Endothelial cell of umbilical vein (primary cell): Measurements from ENCODE around the gene KLF13. TPM values are rescaled to one million over a fixed set of nuclear protein-coding genes. Genes with fewer than 3 reads are reported as not detected.

Experiments used
- BruUV-seq: library from RNA; stranded (reverse); fragments of 400-500 nt; replicated peaks from 2 replicates; lab custom pipeline; 2021; lab: Mats Ljungman, UMichigan
- CTCF ChIA-PET: fragments of 300-600, 350-600 bp; sonication (Branson Sonifier 250); formaldehyde crosslinking; loops from one replicate; lab custom pipeline; 2021; ENCODE audit warnings: antibody characterized with exemption, inconsistent platforms; lab: Charles Lee
- POLR2A ChIA-PET: fragments of 300-600, 350-600 bp; sonication (Branson Sonifier 250); formaldehyde crosslinking; loops from one replicate; lab custom pipeline; 2021; ENCODE audit warnings: antibody characterized with exemption, inconsistent platforms; lab: Charles Lee
- DNase-seq: peaks from one replicate; pipeline ENCODE4 v3.0.0-alpha.2; 2011; ENCODE audit warnings: low read depth, low spot score
- FAIRE-seq: peaks from 2 replicates; lab custom pipeline; 2011; peaks lifted over from hg19 to GRCh38; lab: Jason Lieb, UNC
- H2AFZ ChIP-seq: 2 replicates; pipeline ENCODE4 v1.6.0; 2012; ENCODE audit warnings: low read depth, low read length, control low read depth, inconsistent platforms
- H3K27ac ChIP-seq: 2 replicates; pipeline ENCODE4 v1.5.1; 2011; ENCODE audit warnings: low read depth, mild to moderate bottlenecking, control low read depth, low read length, moderate library complexity; ENCODE audit not compliant: insufficient read depth
- H3K27me3 ChIP-seq, 2 experiments: 2 replicates each; pipeline versions ENCODE4 v1.6.0 to v1.6.1; 2011; ENCODE audit warnings: low read length in 2 of 2, mixed read lengths in 1 of 2; ENCODE audit not compliant: control insufficient read depth in 2 of 2, insufficient read depth in 2 of 2
- H3K36me3 ChIP-seq, 2 experiments: 2 replicates in 1 of 2; 3 replicates in 1 of 2; pipeline ENCODE4 v1.5.1; 2011; ENCODE audit warnings: low read length in 2 of 2, mild to moderate bottlenecking in 1 of 2, moderate library complexity in 1 of 2; ENCODE audit not compliant: control insufficient read depth in 2 of 2, insufficient read depth in 2 of 2; ENCODE audit errors: extremely low read depth in 1 of 2
- H3K4me1 ChIP-seq: 3 replicates; pipeline ENCODE4 v1.5.1; 2011; ENCODE audit warnings: mild to moderate bottlenecking, low read length; ENCODE audit not compliant: control insufficient read depth, insufficient read depth; ENCODE audit errors: extremely low read depth
- H3K4me2 ChIP-seq: 2 replicates; pipeline ENCODE4 v1.6.1; 2011; ENCODE audit warnings: low read length, control low read depth, mixed read lengths; ENCODE audit not compliant: insufficient read depth
- H3K4me3 ChIP-seq, 3 experiments: fragments of 200-600 bp in 1 of 3; sonication (generic), shearing (Covaris generic) in 1 of 3; replicated peaks in 1 of 3; 2 replicates each; pipeline ENCODE4 v1.5.1; 2011 to 2016; ENCODE audit warnings: control low read depth in 3 of 3, low read length in 3 of 3, mild to moderate bottlenecking in 2 of 3, inconsistent platforms in 1 of 3, low read depth in 1 of 3, moderate library complexity in 1 of 3; ENCODE audit not compliant: insufficient read depth in 1 of 3
- H3K79me2 ChIP-seq: 2 replicates; pipeline ENCODE4 v1.6.0; 2012; ENCODE audit warnings: low read length, inconsistent platforms; ENCODE audit not compliant: control insufficient read depth, insufficient read depth
- H3K9ac ChIP-seq: replicated peaks from 2 replicates; pipeline ENCODE3; 2011; ENCODE audit warnings: low read length, control low read depth; ENCODE audit not compliant: insufficient read depth; ENCODE audit errors: extremely low read depth
- H3K9me1 ChIP-seq: replicated peaks from 3 replicates; pipeline ENCODE4 v1.6.0; 2011; ENCODE audit warnings: mild to moderate bottlenecking, low read length; ENCODE audit not compliant: control insufficient read depth, insufficient read depth; ENCODE audit errors: extremely low read depth
- H3K9me3 ChIP-seq: replicated peaks from 2 replicates; pipeline ENCODE4 v1.5.1; 2012; ENCODE audit warnings: low read length, inconsistent platforms; ENCODE audit not compliant: control insufficient read depth, insufficient read depth
- H4K20me1 ChIP-seq: replicated peaks from 2 replicates; pipeline ENCODE3; 2011; ENCODE audit warnings: mild to moderate bottlenecking, low read length; ENCODE audit not compliant: control insufficient read depth, insufficient read depth; ENCODE audit errors: extremely low read depth
- EZH2 ChIP-seq: IDR thresholded peaks from 2 replicates; pipeline ENCODE4 v1.6.1; 2012; ENCODE audit warnings: borderline replicate concordance, low read depth, mild to moderate bottlenecking, moderate library complexity, low read length, inconsistent platforms; ENCODE audit not compliant: severe bottlenecking
- GATA2 ChIP-seq: IDR thresholded peaks from 2 replicates; pipeline ENCODE4 v1.7.0; 2011; ENCODE audit warnings: low read depth, mild to moderate bottlenecking, moderate library complexity, mixed read lengths, low read length; ENCODE audit not compliant: insufficient read length, insufficient read depth
- JUN ChIP-seq: IDR thresholded peaks from 2 replicates; pipeline ENCODE4 v1.6.1; 2011; ENCODE audit warnings: borderline replicate concordance, low read depth; ENCODE audit not compliant: insufficient read length, insufficient read depth
- MYC ChIP-seq: IDR thresholded peaks from one replicate; pipeline ENCODE4 v1.6.1; 2011; ENCODE audit warnings: mild to moderate bottlenecking, low read depth, low read length
- POLR2A ChIP-seq: IDR thresholded peaks from 2 replicates; pipeline ENCODE4 v1.6.1; 2012; ENCODE audit warnings: low read depth, mild to moderate bottlenecking, control low read depth, low read length
- POLR2AphosphoS5 ChIP-seq: IDR thresholded peaks from 2 replicates; pipeline ENCODE4 v1.6.1; 2012; ENCODE audit warnings: low read depth, mild to moderate bottlenecking, control low read depth, low read length, moderate library complexity; ENCODE audit not compliant: insufficient read depth
- dilution Hi-C: fragments of 300-500 bp; cut with MboI; formaldehyde crosslinking; loops from one replicate; pipeline ENCODE4 v1.15.0; 2019; ENCODE audit warnings: low sequenced_read_pairs; ENCODE audit not compliant: extremely low pct_ligation_motif_present
- intact Hi-C: fragments of 100-400 bp; cut with micrococcal nuclease; formaldehyde crosslinking; loops from one replicate; pipeline ENCODE4 v1.10.0; 2022
- polyA plus RNA-seq, 4 experiments: library from polyadenylated mRNA; depleted of rRNA in 3 of 4; stranded (reverse) in 3 of 4; unstranded in 1 of 4; fragments of >200 nt; gene quantifications; 2 replicates each; pipeline versions ENCODE4 v1.2.1 to v1.2.3, GENCODE V29; 2011 to 2012; ENCODE audit warnings: missing spikeins in 1 of 4
- total RNA-seq: library from RNA; stranded (reverse); gene quantifications from 2 replicates; pipeline ENCODE4 v1.2.3, GENCODE V29; 2021
- TF ChIP-seq, protein P1 (sequence below), 2 donors: IDR thresholded peaks; 1 replicate in 1 of 2; 2 replicates in 1 of 2; pipeline ENCODE4 v1.5.1; 2011; ENCODE audit warnings: low read length in 2 of 2, mild to moderate bottlenecking in 2 of 2, moderate library complexity in 2 of 2, control low read depth in 1 of 2, inconsistent platforms in 1 of 2, low read depth in 1 of 2; ENCODE audit not compliant: insufficient read depth in 1 of 2; ENCODE audit errors: extremely low read depth in 1 of 2
- TF ChIP-seq, protein P2 (sequence below): IDR thresholded peaks from 2 replicates; pipeline ENCODE4 v1.6.1; 2011; ENCODE audit not compliant: insufficient read depth, insufficient read length

Gene KLF13
- total and polyA plus RNA-seq, 2 donors (not counting 3 experiments of a cell fraction or from before 2014, with no cell fraction given) = 10.1 to 31.9 TPM

- intact Hi-C loops (no loop called here), dilution Hi-C loops (no loop called here)
- no peak for FAIRE-seq
- ChIA-PET CTCF (no interaction called here), POLR2A (no interaction called here)
- no peak overlapping the region for H2AFZ ChIP-seq
- no peak overlapping the region for H3K27ac ChIP-seq
- H3K27me3 ChIP-seq = peaks cover 12 to 17% of the 10 kb centered on the region in 2 experiments
- TF ChIP-seq GATA2 = no peak
- no peak for TF ChIP-seq POLR2A
- no peak for TF ChIP-seq POLR2AphosphoS5
- no peak for TF ChIP-seq JUN
- TF ChIP-seq, protein P1, sequence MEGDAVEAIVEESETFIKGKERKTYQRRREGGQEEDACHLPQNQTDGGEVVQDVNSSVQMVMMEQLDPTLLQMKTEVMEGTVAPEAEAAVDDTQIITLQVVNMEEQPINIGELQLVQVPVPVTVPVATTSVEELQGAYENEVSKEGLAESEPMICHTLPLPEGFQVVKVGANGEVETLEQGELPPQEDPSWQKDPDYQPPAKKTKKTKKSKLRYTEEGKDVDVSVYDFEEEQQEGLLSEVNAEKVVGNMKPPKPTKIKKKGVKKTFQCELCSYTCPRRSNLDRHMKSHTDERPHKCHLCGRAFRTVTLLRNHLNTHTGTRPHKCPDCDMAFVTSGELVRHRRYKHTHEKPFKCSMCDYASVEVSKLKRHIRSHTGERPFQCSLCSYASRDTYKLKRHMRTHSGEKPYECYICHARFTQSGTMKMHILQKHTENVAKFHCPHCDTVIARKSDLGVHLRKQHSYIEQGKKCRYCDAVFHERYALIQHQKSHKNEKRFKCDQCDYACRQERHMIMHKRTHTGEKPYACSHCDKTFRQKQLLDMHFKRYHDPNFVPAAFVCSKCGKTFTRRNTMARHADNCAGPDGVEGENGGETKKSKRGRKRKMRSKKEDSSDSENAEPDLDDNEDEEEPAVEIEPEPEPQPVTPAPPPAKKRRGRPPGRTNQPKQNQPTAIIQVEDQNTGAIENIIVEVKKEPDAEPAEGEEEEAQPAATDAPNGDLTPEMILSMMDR (IDR thresholded peaks at IDR 0.05; ENCODE audit: extremely low read depth in 1 of 2, insufficient read depth in 1 of 2, low read depth in 1 of 2, low read length in 2 of 2) = no peak
- TF ChIP-seq MYC = no peak
- TF ChIP-seq, protein P2, sequence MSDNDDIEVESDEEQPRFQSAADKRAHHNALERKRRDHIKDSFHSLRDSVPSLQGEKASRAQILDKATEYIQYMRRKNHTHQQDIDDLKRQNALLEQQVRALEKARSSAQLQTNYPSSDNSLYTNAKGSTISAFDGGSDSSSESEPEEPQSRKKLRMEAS = no peak
- no peak for TF ChIP-seq EZH2
- H3K9ac ChIP-seq = no peak overlapping the region
- no peaks in the 10 kb centered on the region for H3K36me3 ChIP-seq
- H3K9me3 ChIP-seq = no peaks in the 10 kb centered on the region
- H3K4me3 ChIP-seq = no peak overlapping the region
- H3K4me1 ChIP-seq = no peaks in the 10 kb centered on the region
- no TSS peak for BruUV-seq
- no peaks in the 10 kb centered on the region for H3K9me1 ChIP-seq
- no peak for DNase-seq
- H3K4me2 ChIP-seq = no peak overlapping the region
- H4K20me1 ChIP-seq = no peaks in the 10 kb centered on the region
- no peaks in the 10 kb centered on the region for H3K79me2 ChIP-seq
Measured at GRCh38 chr15:31297575-31298456, 28.8 kb upstream of the KLF13 start.
